ENCODE data around the gene TRAPPC2L.

The TRAPPC2L gene

GRCh38 chr16:88814144-88814502 lies 42.8 kb upstream of the TRAPPC2L start:
- TF ChIP-seq CTCF (conservative IDR thresholded peaks at IDR 0.05; ENCODE audit: control insufficient read depth, insufficient read depth, low read depth, low read length), result no peak
- no peak for DNase-seq (ENCODE audit: low read depth)
- H3K4me3 ChIP-seq (ENCODE audit: control insufficient read depth, low read depth, low read length), result no peak overlapping the region

GRCh38 chr16:88815227-88815626 lies 41.7 kb upstream of the TRAPPC2L start:
- no peak for DNase-seq (ENCODE audit: low read depth)
- H3K4me3 ChIP-seq (ENCODE audit: control insufficient read depth, low read depth, low read length), result no peak overlapping the region
- no peak for TF ChIP-seq CTCF (conservative IDR thresholded peaks at IDR 0.05; ENCODE audit: control insufficient read depth, insufficient read depth, low read depth, low read length)

GRCh38 chr16:88815901-88816589 lies 40.9 kb upstream of the TRAPPC2L start:
- DNase-seq (ENCODE audit: low read depth), result no peak
- no peak overlapping the region for H3K4me3 ChIP-seq (ENCODE audit: control insufficient read depth, low read depth, low read length)
- TF ChIP-seq CTCF (conservative IDR thresholded peaks at IDR 0.05; ENCODE audit: control insufficient read depth, insufficient read depth, low read depth, low read length), result peak; percentile 39

GRCh38 chr16:88816736-88817535 lies 40.0 kb upstream of the TRAPPC2L start:
- TF ChIP-seq CTCF (conservative IDR thresholded peaks at IDR 0.05; ENCODE audit: control insufficient read depth, insufficient read depth, low read depth, low read length), result no peak
- no peak for DNase-seq (ENCODE audit: low read depth)
- no peak overlapping the region for H3K4me3 ChIP-seq (ENCODE audit: control insufficient read depth, low read depth, low read length)

- DNase-seq (ENCODE audit: low read depth), result no peak
- H3K4me3 ChIP-seq (ENCODE audit: control insufficient read depth, low read depth, low read length), result no peak overlapping the region
- TF ChIP-seq CTCF (conservative IDR thresholded peaks at IDR 0.05; ENCODE audit: control insufficient read depth, insufficient read depth, low read depth, low read length), result no peak
Measured at GRCh38 chr16:88817785-88818574, 38.9 kb upstream of the TRAPPC2L start.

- no peak overlapping the region for H3K4me3 ChIP-seq (ENCODE audit: control insufficient read depth, low read depth, low read length)
- DNase-seq (ENCODE audit: low read depth), result no peak
- TF ChIP-seq CTCF (conservative IDR thresholded peaks at IDR 0.05; ENCODE audit: control insufficient read depth, insufficient read depth, low read depth, low read length), result no peak
Measured at GRCh38 chr16:88818575-88818874, 38.4 kb upstream of the TRAPPC2L start.
